Activated naive CD4-positive, alpha-beta T cell treated with anti-CD3 and anti-CD28 coated beads, Interleukin-2, amount 50 U/mL, for 16 hours (primary cell): Measurements from ENCODE around the gene UNC5A.

ENCODE experiments used
- DNase-seq: peaks from one replicate; pipeline ENCODE4 v3.0.0-alpha.2; 2020

The UNC5A gene

GRCh38 chr5:176881816-176882566 is 71.6 kb downstream of the UNC5A start:
- no peak for DNase-seq

GRCh38 chr5:176882567-176882903 is 72.2 kb downstream of the UNC5A start:
- DNase-seq, result no peak

GRCh38 chr5:176883700-176884570 is 73.6 kb downstream of the UNC5A start:
- no peak for DNase-seq

- DNase-seq, result no peak
These were observed 74.2 kb downstream of the UNC5A start for GRCh38 chr5:176884571-176884890.

- no peak for DNase-seq
These were observed 76.2 kb downstream of the UNC5A start for GRCh38 chr5:176886336-176887251.

- no peak for DNase-seq
These were observed 77.0 kb downstream of the UNC5A start for GRCh38 chr5:176887252-176887849.

GRCh38 chr5:176888016-176888864 is 77.9 kb downstream of the UNC5A start:
- DNase-seq, result no peak

- DNase-seq, result no peak
These were observed 78.5 kb downstream of the UNC5A start for GRCh38 chr5:176888865-176889165.

- no peak for DNase-seq
These were observed 79.2 kb downstream of the UNC5A start for GRCh38 chr5:176889321-176890280.

- no peak for DNase-seq
These were observed 80.3 kb downstream of the UNC5A start for GRCh38 chr5:176890455-176891330.

GRCh38 chr5:176891331-176891958 is 81.1 kb downstream of the UNC5A start:
- DNase-seq, result no peak

- DNase-seq, result no peak
These were observed 82.3 kb downstream of the UNC5A start for GRCh38 chr5:176892663-176893062.

- no peak for DNase-seq
These were observed 83.9 kb downstream of the UNC5A start for GRCh38 chr5:176894298-176894697.

GRCh38 chr5:176895831-176896230 is 85.5 kb downstream of the UNC5A start:
- DNase-seq, result no peak

GRCh38 chr5:176897263-176897662 is 86.9 kb downstream of the UNC5A start:
- DNase-seq, result no peak

- DNase-seq, result no peak
These were observed 89.0 kb downstream of the UNC5A start, which contains the start of gene HK3 for GRCh38 chr5:176899296-176899891. HK3 (minus strand) TSS chr5:176899346; CDS start chr5:176896159, 3,187 bp downstream.

- no peak for DNase-seq
These were observed 89.8 kb downstream of the UNC5A start for GRCh38 chr5:176899946-176900779.

- no peak for DNase-seq
These were observed 90.4 kb downstream of the UNC5A start for GRCh38 chr5:176900780-176901204.
